ENCODE data around the gene EXOC4.

DNA sequence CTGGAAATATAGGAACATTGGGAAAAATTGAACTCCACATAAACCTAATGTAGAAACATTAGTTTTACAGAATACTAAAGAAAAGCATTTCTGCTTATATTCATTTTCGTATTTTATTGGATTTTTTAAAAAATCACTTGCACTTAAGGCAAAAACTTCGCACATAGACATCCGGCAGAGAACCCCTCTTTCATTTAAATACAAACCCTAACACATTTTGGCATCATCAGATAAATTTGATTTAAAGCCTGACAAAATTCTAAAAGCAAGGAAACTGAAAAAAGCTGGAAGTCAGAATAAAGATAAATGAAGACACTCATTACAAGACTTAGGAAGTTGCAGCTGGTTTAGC is 396 bp upstream of the EXOC4 start:
- TF ChIP-seq GATA2 (IDR thresholded peaks at IDR 0.05; ENCODE audit: low read depth, low read length) (no peak), GATA3 (IDR thresholded peaks at IDR 0.05; ENCODE audit: low read depth, low read length) (no peak)

All from SH-SY5Y (cell line).